PC-3 (cell line): ENCODE data around the gene TRPM2. TPM values are rescaled to one million over a fixed set of nuclear protein-coding genes. Genes with fewer than 3 reads are reported as not detected.

Experiments used
- ATAC-seq: fragments of 200-7000 bp; cut with Tn5 transposase; 2 replicates; pipeline ENCODE4 v1.9.1; 2020; ENCODE audit warnings: mild to moderate bottlenecking, moderate library complexity
- BruUV-seq: library from RNA; stranded (reverse); fragments of 400-500 nt; replicated peaks from 2 replicates; lab custom pipeline; 2021; lab: Mats Ljungman, UMichigan
- CTCF ChIA-PET: fragments of 300-600 bp; sonication (Branson Sonifier 250); formaldehyde crosslinking; loops from one replicate; lab custom pipeline; 2022; ENCODE audit warnings: antibody characterized with exemption; lab: Charles Lee
- POLR2A ChIA-PET: fragments of 300-600 bp; sonication (Branson Sonifier 250); formaldehyde crosslinking; loops from one replicate; lab custom pipeline; 2022; ENCODE audit warnings: antibody characterized with exemption; ENCODE audit not compliant: unreplicated experiment; lab: Charles Lee
- DNase-seq: peaks from one replicate; pipeline ENCODE4 v3.0.0-alpha.2; 2015
- H2AFZ ChIP-seq: fragments of 300-600 bp; sonication (generic); 2 replicates; pipeline ENCODE4 v1.6.0; 2016; ENCODE audit warnings: antibody characterized with exemption, low read length
- H3F3A ChIP-seq: fragments of 300-600 bp; sonication (generic); one replicate; pipeline ENCODE4 v1.6.0; 2017; ENCODE audit warnings: antibody characterized with exemption, low read length, control low read depth, mild to moderate bottlenecking; ENCODE audit not compliant: unreplicated experiment
- H3K27ac ChIP-seq: fragments of 300-600 bp; sonication (generic); 2 replicates; pipeline ENCODE4 v1.5.1; 2016; ENCODE audit warnings: mild to moderate bottlenecking, low read length
- H3K27me3 ChIP-seq: fragments of 300-600 bp; sonication (generic); 2 replicates; pipeline ENCODE4 v1.6.1; 2016; ENCODE audit warnings: low read length, mixed read lengths
- H3K36me3 ChIP-seq: fragments of 300-600 bp; sonication (generic); 2 replicates; pipeline ENCODE4 v1.6.1; 2016; ENCODE audit warnings: low read depth, mixed run types, low read length, mixed read lengths
- H3K4me1 ChIP-seq: fragments of 300-600 bp; sonication (generic); 2 replicates; pipeline ENCODE4 v1.5.1; 2016; ENCODE audit warnings: low read length; ENCODE audit not compliant: insufficient read depth
- H3K4me2 ChIP-seq: fragments of 300-600 bp; sonication (generic); 2 replicates; pipeline ENCODE4 v1.6.0; 2016; ENCODE audit warnings: low read length
- H3K4me3 ChIP-seq: fragments of 300-600 bp; sonication (generic); 2 replicates; pipeline ENCODE4 v1.5.1; 2016; ENCODE audit warnings: mild to moderate bottlenecking, low read length, mixed read lengths
- H3K79me2 ChIP-seq: fragments of 300-600 bp; sonication (generic); 2 replicates; pipeline ENCODE4 v1.6.1; 2017; ENCODE audit warnings: low read length, mixed read lengths
- H3K9ac ChIP-seq: fragments of 300-600 bp; sonication (generic); 2 replicates; pipeline ENCODE4 v1.6.0; 2016; ENCODE audit warnings: mild to moderate bottlenecking, low read length
- H3K9me2 ChIP-seq: fragments of 300-600 bp; sonication (generic); replicated peaks from 2 replicates; pipeline ENCODE4 v1.6.1; 2016; ENCODE audit warnings: mixed run types, low read length, mixed read lengths
- H3K9me3 ChIP-seq: fragments of 300-600 bp; sonication (generic); 2 replicates; pipeline ENCODE4 v1.6.1; 2016; ENCODE audit warnings: low read length, mixed read lengths
- H4K20me1 ChIP-seq: fragments of 300-600 bp; sonication (generic); 2 replicates; pipeline ENCODE4 v1.6.1; 2016; ENCODE audit warnings: low read length, mixed read lengths
- EZH2 ChIP-seq: fragments of 300-600 bp; sonication (generic); IDR thresholded peaks from one replicate; pipeline ENCODE4 v1.6.1; 2017; ENCODE audit warnings: antibody characterized with exemption, mild to moderate bottlenecking, low read length; ENCODE audit not compliant: unreplicated experiment
- EZH2phosphoT487 ChIP-seq: fragments of 300-600 bp; sonication (generic); IDR thresholded peaks from 2 replicates; pipeline ENCODE4 v1.6.1; 2018; ENCODE audit warnings: mild to moderate bottlenecking, antibody characterized with exemption, low read length, borderline replicate concordance
- intact Hi-C: fragments of 100-400 bp; cut with micrococcal nuclease; formaldehyde crosslinking; loops from 2 replicates; pipeline ENCODE4 v1.9.0; 2023
- total RNA-seq: library from RNA; depleted of rRNA; stranded (reverse); fragments of >200 nt; gene quantifications from 2 replicates; pipeline ENCODE4 v1.2.3, GENCODE V29; 2014
- TF ChIP-seq, protein P1 (sequence below): fragments of 300-600 bp; sonication (generic); conservative IDR thresholded peaks from 2 replicates; pipeline ENCODE4 v1.5.1; 2017; ENCODE audit warnings: antibody characterized with exemption, low read depth, mild to moderate bottlenecking, low read length

TRPM2 gene
- total RNA-seq, 1 experiment from 2014 or later = 50.0 TPM

DNA sequence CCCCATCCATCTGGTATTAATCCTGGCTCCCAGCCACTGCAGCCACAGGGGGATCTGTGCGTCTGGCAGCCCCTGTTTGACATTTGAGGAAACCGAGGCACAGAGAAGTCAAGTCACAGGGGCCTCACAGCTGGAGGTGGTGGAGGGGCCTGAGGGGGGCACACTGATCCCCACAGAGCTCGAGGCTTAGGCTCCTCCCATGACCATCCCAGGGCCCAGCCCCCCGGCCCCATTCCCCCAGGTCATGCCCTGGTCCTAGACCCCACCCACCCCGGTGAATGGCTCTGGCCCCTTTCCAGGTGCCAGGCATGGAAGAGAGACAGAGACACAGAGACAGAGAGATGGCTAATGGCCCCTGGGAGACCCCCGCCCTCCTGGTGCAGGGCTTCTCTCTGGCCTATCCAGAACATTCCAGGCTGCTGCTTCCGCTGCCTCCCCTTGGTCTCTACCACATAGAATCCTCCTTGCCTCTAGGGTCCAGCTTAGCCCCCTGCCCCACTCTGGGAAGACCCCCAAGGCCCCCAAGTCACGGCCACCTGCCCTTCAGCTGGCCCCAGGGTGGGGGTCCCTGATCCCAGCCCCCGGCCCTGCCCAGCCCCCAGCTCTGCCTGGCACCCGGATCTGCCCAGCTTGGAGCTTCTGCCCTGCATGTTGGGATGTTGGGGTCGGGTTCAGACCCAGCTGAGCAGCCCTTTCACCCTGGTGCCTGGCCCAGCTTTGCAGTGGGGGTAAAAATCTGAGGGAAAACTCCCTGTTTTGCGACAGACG is 72.7 kb downstream of the TRPM2 start:
- Histone ChIP-seq H4K20me1 (no peaks in the 10 kb centered on the region), H2AFZ (peak overlapping the region; percentile 83; the same call in 1 of the 2 replicates), H3K79me2 (peaks cover 29% of the 10 kb centered on the region), H3K9me2 (no peaks in the 10 kb centered on the region), H3K36me3 (peaks cover 7% of the 10 kb centered on the region; the same call in 1 of the 2 replicates), H3K27ac (peak overlapping the region; percentile 67), H3K4me2 (peak overlapping the region; percentile 88), H3K4me3 (peak overlapping the region; percentile 75), H3K9ac (peak overlapping the region; percentile 88), H3K27me3 (no peaks in the 10 kb centered on the region), H3F3A (peaks cover 4% of the 10 kb centered on the region), H3K4me1 (peaks cover 4% of the 10 kb centered on the region; the same call in 1 of the 2 replicates), H3K9me3 (peaks cover 6% of the 10 kb centered on the region; the same call in 1 of the 2 replicates)
- TSS peak; percentile 62 for BruUV-seq
- TF ChIP-seq EZH2phosphoT487 (no peak), EZH2 (no peak)
- TF ChIP-seq, protein P1, sequence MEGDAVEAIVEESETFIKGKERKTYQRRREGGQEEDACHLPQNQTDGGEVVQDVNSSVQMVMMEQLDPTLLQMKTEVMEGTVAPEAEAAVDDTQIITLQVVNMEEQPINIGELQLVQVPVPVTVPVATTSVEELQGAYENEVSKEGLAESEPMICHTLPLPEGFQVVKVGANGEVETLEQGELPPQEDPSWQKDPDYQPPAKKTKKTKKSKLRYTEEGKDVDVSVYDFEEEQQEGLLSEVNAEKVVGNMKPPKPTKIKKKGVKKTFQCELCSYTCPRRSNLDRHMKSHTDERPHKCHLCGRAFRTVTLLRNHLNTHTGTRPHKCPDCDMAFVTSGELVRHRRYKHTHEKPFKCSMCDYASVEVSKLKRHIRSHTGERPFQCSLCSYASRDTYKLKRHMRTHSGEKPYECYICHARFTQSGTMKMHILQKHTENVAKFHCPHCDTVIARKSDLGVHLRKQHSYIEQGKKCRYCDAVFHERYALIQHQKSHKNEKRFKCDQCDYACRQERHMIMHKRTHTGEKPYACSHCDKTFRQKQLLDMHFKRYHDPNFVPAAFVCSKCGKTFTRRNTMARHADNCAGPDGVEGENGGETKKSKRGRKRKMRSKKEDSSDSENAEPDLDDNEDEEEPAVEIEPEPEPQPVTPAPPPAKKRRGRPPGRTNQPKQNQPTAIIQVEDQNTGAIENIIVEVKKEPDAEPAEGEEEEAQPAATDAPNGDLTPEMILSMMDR = no peak
- intact Hi-C loops = loop anchor here (5.0 kb wide), 1 partner anchor 89 kb away; the partner anchor contains the start of gene CFAP410
- POLR2A ChIA-PET = interaction anchor here (0.7 to 0.9 kb wide), 2 partner anchors 31 to 88 kb away, joined by 3 to 4 read pairs; no protein-coding TSS in a partner anchor
- ATAC-seq (0 out of 2 replicates have a peak, but pooled peaks have one; percentile 3), DNase-seq (no peak)
- CTCF ChIA-PET = no interaction called here

DNA sequence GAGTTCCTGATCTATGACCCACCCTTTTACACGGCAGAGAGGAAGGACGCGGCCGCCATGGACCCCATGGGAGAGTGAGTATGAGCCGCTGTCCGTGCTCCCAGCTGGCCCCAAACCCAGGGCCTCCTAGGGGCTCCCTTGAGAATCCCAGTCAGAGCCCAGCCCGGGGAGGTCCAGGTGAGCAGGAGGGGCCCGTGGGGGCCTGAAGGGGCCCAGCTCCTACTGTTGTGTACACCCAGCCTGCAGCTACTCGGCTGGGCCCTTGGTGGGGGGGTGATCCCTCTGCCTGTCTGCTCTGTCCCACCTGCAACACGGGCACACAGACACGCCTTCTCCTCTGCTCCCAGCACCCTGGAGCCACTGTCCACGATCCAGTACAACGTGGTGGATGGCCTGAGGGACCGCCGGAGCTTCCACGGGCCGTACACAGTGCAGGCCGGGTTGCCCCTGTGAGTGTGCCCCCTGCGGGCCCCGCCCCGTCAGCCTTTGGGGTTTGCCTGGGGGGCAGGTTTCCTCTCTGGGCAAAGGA is 73.3 kb downstream of the TRPM2 start:
- peak overlapping the region; percentile 88 for H3K4me2 ChIP-seq
- H3K4me3 ChIP-seq = peak overlapping the region; percentile 75
- ChIA-PET CTCF (no interaction called here), POLR2A (interaction anchor here (0.7 kb wide), 1 partner anchor 30 kb away, joined by 3 read pairs; no protein-coding TSS in a partner anchor)
- H3K27ac ChIP-seq = peak overlapping the region; percentile 67
- H3K27me3 ChIP-seq = no peaks in the 10 kb centered on the region
- intact Hi-C loops = loop anchor here (5.0 kb wide), 1 partner anchor 89 kb away; the partner anchor contains the start of gene CFAP410
- ATAC-seq (no peak), DNase-seq (no peak)
- H3K36me3 ChIP-seq = peaks cover 7% of the 10 kb centered on the region; the same call in 1 of the 2 replicates
- peaks cover 4% of the 10 kb centered on the region for H3F3A ChIP-seq
- peaks cover 4% of the 10 kb centered on the region; the same call in 1 of the 2 replicates for H3K4me1 ChIP-seq
- H4K20me1 ChIP-seq = no peaks in the 10 kb centered on the region
- peaks cover 6% of the 10 kb centered on the region; the same call in 1 of the 2 replicates for H3K9me3 ChIP-seq
- TF ChIP-seq EZH2 (no peak), EZH2phosphoT487 (no peak)
- TF ChIP-seq, protein P1 = no peak
- BruUV-seq = no TSS peak
- 0 out of 2 replicates have a peak overlapping the region, but pooled peaks have one; percentile 18 for H2AFZ ChIP-seq
- H3K9ac ChIP-seq = peak overlapping the region; percentile 88
- H3K79me2 ChIP-seq = peaks cover 36% of the 10 kb centered on the region
- no peaks in the 10 kb centered on the region for H3K9me2 ChIP-seq
